Sciatic nerve (tissue), 2 donors: ENCODE measurements around the gene TUBA3D. TPM values are rescaled to one million over a fixed set of nuclear protein-coding genes. Genes with fewer than 3 reads are reported as not detected.
A peak's percentile ranks its signal among the peaks of the same experiment; 100 is the strongest.
"Not testable (repeated sequence)": the region's sequence is repeated elsewhere in the genome, so short reads cannot be mapped to it uniquely, and the experiment has no call there.

Experiments used
- ATAC-seq: fragments of 200-7000 bp; cut with Tn5 transposase; one replicate; pipeline ENCODE4 v1.9.1; 2020; ENCODE audit warnings: mild to moderate bottlenecking, moderate library complexity
- DNase-seq: peaks from one replicate; pipeline ENCODE4 v3.0.0-alpha.2; 2020; ENCODE audit warnings: low spot score
- intact Hi-C: fragments of 100-400 bp; cut with DNase I; formaldehyde crosslinking; loops from one replicate; pipeline ENCODE4 v1.14.2; 2022
- microRNA-seq: library from miRNA; unstranded; fragments of <30 nt; microRNA quantifications from one replicate; pipeline ENCODE4 v1.2.0, GENCODE V29; 2020
- total RNA-seq: library from RNA; stranded (reverse); fragmentation: NEBNext Ultra II Directional; extraction: Animal tissue kit (Norgen Biotek cat#: 25700); gene quantifications from one replicate; pipeline ENCODE4 v1.2.1, GENCODE V29; 2021
- donor health status: DM: no; HTN: no; CAD: no.
- donor health status: DM: no; HTN: no; CAD: no.

Gene TUBA3D
- total RNA-seq, 1 donor from 2014 or later, result not detected

- ATAC-seq, intact Hi-C loops: not testable (repeated sequence)
- DNase-seq, result peak; percentile 2
Measured at GRCh38 chr2:131525256-131525655, 49.3 kb downstream of the TUBA3D start.

GRCh38 chr2:131527131-131528001, 51.4 kb downstream of the TUBA3D start, which contains the start of gene CCDC74A:
Gene CCDC74A, plus strand, starts transcription at chr2:131527888. Its CDS starts 83 bp downstream, at chr2:131527971.
- ATAC-seq, result peak; percentile 86
- intact Hi-C loops, result not testable (repeated sequence)
- DNase-seq, result peak; percentile 84

- peak; percentile 59 for DNase-seq
- intact Hi-C loops, result not testable (repeated sequence)
- ATAC-seq, result peak; percentile 58
Measured at GRCh38 chr2:131528981-131529863, 53.3 kb downstream of the TUBA3D start.

GRCh38 chr2:131529864-131530445, 54.0 kb downstream of the TUBA3D start:
- DNase-seq, result peak; percentile 39
- ATAC-seq, intact Hi-C loops: not testable (repeated sequence)

- intact Hi-C loops, ATAC-seq: not testable (repeated sequence)
- peak; percentile 43 for DNase-seq
Measured at GRCh38 chr2:131530626-131531344, 54.9 kb downstream of the TUBA3D start.

- DNase-seq, ATAC-seq, intact Hi-C loops: not testable (repeated sequence)
Measured at GRCh38 chr2:131531547-131532185, 55.7 kb downstream of the TUBA3D start.

Small RNA genes lying within 50 kb of the gene (microRNA-seq; reads per million reads assigned to microRNA genes)
- gene MIR4784, result not detected

Other genes with a start within 250 kb of the TUBA3D start
- not detected for gene RAB6D, start 112.0 kb upstream of the TUBA3D start, total RNA-seq
- gene MZT2A, start 16.3 kb downstream of the TUBA3D start, total RNA-seq, result 71.0 TPM
- 12.8 TPM for gene CCDC74A, start 51.8 kb downstream of the TUBA3D start, total RNA-seq